GM12865 (cell line): ENCODE measurements around the gene DKK3.

Experiments
- DNase-seq: peaks from one replicate; pipeline ENCODE4 v3.0.0; 2010; ENCODE audit warnings: low read depth
- H3K4me3 ChIP-seq: 2 replicates; pipeline ENCODE4 v1.5.1; 2011; ENCODE audit warnings: mild to moderate bottlenecking, low read depth, low read length, control low read depth
- CTCF ChIP-seq: IDR thresholded peaks from 2 replicates; pipeline ENCODE4 v1.5.1; 2011; ENCODE audit warnings: low read length, control low read depth, low read depth, inconsistent platforms; ENCODE audit not compliant: insufficient read depth; ENCODE audit errors: missing control alignments

Gene DKK3

DNA sequence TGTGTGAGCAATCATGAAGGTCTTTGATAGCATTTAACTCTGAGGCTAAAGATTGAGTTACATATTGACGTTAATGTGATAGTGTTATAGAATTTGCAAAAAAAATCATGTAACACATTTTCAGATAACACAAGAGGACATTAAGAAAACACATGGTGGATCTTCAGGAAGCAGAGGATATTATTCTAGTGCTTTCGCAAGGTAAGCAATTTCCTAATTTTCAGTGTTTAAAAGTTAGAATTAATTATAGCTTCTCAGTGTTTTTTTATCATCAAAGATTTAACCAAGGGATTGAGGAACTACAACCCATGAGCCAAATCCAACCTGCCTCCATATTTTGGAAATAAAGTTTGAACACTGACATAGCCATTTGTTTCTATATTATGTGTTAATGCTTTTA lies 78.5 kb downstream of the DKK3 start:
- H3K4me3 ChIP-seq: no peak overlapping the region
- DNase-seq: no peak
- TF ChIP-seq CTCF: no peak

GRCh38 chr11:11923828-11924227 lies 84.6 kb downstream of the DKK3 start:
- no peak for TF ChIP-seq CTCF
- no peak for DNase-seq

DNA sequence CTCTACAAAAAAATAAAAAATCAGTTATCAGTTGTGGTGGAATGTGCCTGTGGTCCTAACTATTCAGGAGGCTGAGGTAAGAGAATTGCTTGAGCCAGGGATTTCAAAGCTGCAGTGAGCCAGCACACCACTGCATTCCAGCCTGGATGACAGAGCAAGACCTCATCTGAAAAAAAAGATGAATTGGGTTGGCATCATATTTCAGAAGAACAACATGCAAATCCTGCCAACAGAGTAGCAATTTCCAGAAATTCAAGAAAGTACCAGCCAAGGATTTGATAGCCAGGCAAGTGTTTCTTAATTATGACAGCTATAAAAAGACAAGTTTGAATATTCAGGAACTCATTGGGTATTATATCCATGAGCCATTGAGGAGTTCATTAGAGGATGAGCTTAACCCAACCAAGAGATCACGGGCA lies 91.4 kb downstream of the DKK3 start:
- DNase-seq: no peak
- no peak for TF ChIP-seq CTCF
- no peak overlapping the region for H3K4me3 ChIP-seq

More at GRCh38 chr11:11923828-11924227, 84.6 kb downstream of the DKK3 start:
- no peak overlapping the region for H3K4me3 ChIP-seq

GRCh38 chr11:11915625-11916024 lies 92.8 kb downstream of the DKK3 start:
- DNase-seq: no peak
- TF ChIP-seq CTCF: no peak
- no peak overlapping the region for H3K4me3 ChIP-seq

GRCh38 chr11:11913395-11913794 lies 95.0 kb downstream of the DKK3 start:
- TF ChIP-seq CTCF: no peak
- no peak overlapping the region for H3K4me3 ChIP-seq
- DNase-seq: no peak
